ENCODE measurements around the gene COG3. TPM values are rescaled to one million over a fixed set of nuclear protein-coding genes. Genes with fewer than 3 reads are reported as not detected.

The COG3 gene
- total RNA-seq, 1 experiment from 2014 or later, result 23.3 TPM

DNA sequence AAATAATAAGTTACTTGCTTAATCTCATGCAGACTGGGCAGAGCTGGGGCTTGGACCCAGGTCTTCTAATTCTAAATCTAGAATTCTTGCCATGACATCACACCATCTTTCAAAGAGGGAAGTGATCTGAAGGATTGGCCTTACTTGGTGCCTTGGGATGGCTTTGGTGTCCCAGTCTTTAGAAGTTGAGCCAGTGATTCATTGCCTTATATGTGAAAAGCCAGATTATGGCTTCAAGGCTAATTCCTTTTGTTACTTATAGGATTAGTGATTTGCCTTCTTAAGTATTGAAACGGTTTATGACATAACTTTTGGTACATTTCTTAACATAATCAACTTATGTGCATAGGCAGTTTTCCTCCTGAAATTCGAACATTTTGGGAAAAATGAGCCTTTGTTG lies 14.9 kb downstream of the COG3 start:
- H3K4me1 ChIP-seq (ENCODE audit: low read length), result peaks cover 3% of the 10 kb centered on the region
- H3K9me2 ChIP-seq (replicated peaks; ENCODE audit: insufficient read depth, low read length), result no peaks in the 10 kb centered on the region
- H2AFZ ChIP-seq (ENCODE audit: low read length), result no peak overlapping the region
- peaks cover 63% of the 10 kb centered on the region for H3K79me2 ChIP-seq (ENCODE audit: low read length)
- no peaks in the 10 kb centered on the region for H3K27me3 ChIP-seq (ENCODE audit: low read length)
- peaks cover 5% of the 10 kb centered on the region; the same call in 1 of the 2 replicates for H4K20me1 ChIP-seq (ENCODE audit: insufficient read depth, low read depth, low read length)
- no peak for DNase-seq
- no peak overlapping the region for H3K4me3 ChIP-seq (ENCODE audit: low read length)
- H3K27ac ChIP-seq (ENCODE audit: low read length), result no peak overlapping the region
- no peak overlapping the region for H3K9ac ChIP-seq (ENCODE audit: low read length)
- H3K4me2 ChIP-seq (ENCODE audit: low read depth, low read length, poor library complexity, severe bottlenecking), result no peak overlapping the region
- no peaks in the 10 kb centered on the region for H3K9me3 ChIP-seq (ENCODE audit: low read length)
- peaks cover 49% of the 10 kb centered on the region for H3K36me3 ChIP-seq (ENCODE audit: insufficient read depth, low read length)

DNA sequence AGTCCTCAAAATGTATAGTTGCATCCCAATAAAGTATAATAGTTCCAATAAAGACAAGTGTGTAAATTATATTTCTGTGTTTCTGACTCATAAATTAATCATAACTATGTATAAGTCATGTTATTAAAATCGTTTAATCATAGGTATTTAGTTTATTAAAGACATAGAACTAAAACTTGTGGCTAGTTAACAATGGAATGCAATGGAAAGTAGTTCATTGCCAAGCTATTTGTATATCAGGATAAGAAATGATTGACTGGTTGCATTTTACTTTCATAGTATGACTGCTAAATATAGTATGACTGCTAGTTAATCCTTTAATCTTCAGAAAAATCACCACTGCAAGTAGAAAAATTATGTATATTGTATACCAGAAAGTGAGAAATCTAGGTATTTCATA lies 16.9 kb downstream of the COG3 start:
- H3K9ac ChIP-seq (ENCODE audit: low read length), result no peak overlapping the region
- peaks cover 49% of the 10 kb centered on the region for H3K36me3 ChIP-seq (ENCODE audit: insufficient read depth, low read length)
- no peak for DNase-seq
- H3K4me3 ChIP-seq (ENCODE audit: low read length), result no peak overlapping the region
- H3K9me3 ChIP-seq (ENCODE audit: low read length), result no peaks in the 10 kb centered on the region
- no peaks in the 10 kb centered on the region for H4K20me1 ChIP-seq (ENCODE audit: insufficient read depth, low read depth, low read length)
- H3K9me2 ChIP-seq (replicated peaks; ENCODE audit: insufficient read depth, low read length), result no peaks in the 10 kb centered on the region
- no peak overlapping the region for H2AFZ ChIP-seq (ENCODE audit: low read length)
- H3K27me3 ChIP-seq (ENCODE audit: low read length), result no peaks in the 10 kb centered on the region
- H3K27ac ChIP-seq (ENCODE audit: low read length), result no peak overlapping the region
- peaks cover 43% of the 10 kb centered on the region for H3K79me2 ChIP-seq (ENCODE audit: low read length)
- no peak overlapping the region for H3K4me2 ChIP-seq (ENCODE audit: low read depth, low read length, poor library complexity, severe bottlenecking)
- peaks cover 2% of the 10 kb centered on the region; the same call in 1 of the 2 replicates for H3K4me1 ChIP-seq (ENCODE audit: low read length)

DNA sequence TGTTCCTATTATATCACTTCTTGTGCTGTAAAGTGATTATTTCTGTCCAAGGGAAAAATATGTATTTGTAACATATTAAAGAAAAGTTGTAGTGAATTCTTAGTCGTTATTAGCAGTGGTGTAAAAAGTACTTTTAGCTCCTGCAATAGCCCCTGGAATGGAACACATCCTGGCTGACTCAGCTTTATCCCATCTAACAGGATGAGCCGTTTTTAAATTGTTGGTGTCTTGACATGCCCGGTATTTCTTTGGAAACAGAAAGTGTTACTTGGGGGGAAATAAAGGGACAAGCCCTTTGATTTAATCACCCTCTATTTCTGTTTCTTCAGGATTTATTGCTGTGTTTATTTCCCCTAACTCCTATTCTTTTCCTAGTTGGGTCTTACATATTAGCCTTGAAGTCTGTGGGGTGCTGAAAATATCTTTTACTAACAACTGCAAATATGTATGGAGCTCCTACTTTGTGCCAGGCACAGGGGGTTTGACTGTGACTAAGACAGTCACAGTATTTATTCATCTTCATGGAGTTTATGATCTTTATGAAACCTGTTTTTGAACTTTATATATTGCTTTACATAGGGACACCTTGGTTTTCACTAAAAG lies 17.9 kb downstream of the COG3 start:
- H3K36me3 ChIP-seq (ENCODE audit: insufficient read depth, low read length), result peaks cover 54% of the 10 kb centered on the region
- H3K4me2 ChIP-seq (ENCODE audit: low read depth, low read length, poor library complexity, severe bottlenecking), result no peak overlapping the region

DNA sequence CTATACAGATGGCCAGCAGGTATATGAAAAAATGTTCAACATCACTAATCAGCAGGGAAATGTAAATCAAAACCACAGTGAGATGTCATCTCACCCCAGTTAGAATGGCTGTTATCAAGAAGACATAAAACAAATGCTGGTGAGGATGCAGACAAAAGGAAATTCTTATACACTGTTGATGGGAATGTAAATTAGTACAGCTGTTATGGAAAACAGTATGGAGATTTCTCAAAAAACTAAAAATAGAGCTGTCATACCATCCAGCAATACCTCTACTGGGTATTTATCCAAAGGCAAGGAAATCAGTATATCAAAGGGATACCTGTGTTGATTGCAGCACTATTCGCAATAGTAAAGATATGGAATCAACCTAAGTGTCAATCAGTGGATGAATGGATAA lies 22.9 kb downstream of the COG3 start:
- H3K36me3 ChIP-seq (ENCODE audit: insufficient read depth, low read length), result peaks cover 41% of the 10 kb centered on the region

More for the DNA sequence above, 17.9 kb downstream of the COG3 start:
- Histone ChIP-seq H3K9ac (ENCODE audit: low read length) (no peak overlapping the region), H3K9me2 (replicated peaks; ENCODE audit: insufficient read depth, low read length) (no peaks in the 10 kb centered on the region), H3K79me2 (ENCODE audit: low read length) (peaks cover 34% of the 10 kb centered on the region), H3K27ac (ENCODE audit: low read length) (no peak overlapping the region), H3K27me3 (ENCODE audit: low read length) (no peaks in the 10 kb centered on the region), H2AFZ (ENCODE audit: low read length) (no peak overlapping the region), H3K4me3 (ENCODE audit: low read length) (no peak overlapping the region), H3K9me3 (ENCODE audit: low read length) (no peaks in the 10 kb centered on the region), H3K4me1 (ENCODE audit: low read length) (peaks cover 7% of the 10 kb centered on the region; the same call in 1 of the 2 replicates), H4K20me1 (ENCODE audit: insufficient read depth, low read depth, low read length) (no peaks in the 10 kb centered on the region)
- no peak for DNase-seq

DNA sequence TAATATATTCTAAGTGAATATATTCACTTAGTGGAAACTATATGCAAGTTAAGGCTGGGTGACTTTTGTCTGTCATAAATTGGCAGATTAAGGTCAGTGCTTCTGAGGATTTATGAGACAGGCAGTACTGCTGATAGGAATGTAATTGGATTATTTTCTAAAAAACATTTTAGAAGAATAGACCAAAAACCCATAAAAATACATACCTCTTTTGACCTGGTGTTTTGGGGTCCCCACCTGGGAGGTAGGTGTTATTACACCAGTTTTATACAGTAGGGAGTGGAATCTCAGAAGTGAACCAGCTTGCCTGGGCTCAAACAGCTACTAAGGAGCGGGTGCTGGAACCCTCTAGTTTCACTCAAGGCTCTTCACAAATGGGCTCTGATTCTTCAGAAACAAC lies 25.3 kb downstream of the COG3 start:
- no peaks in the 10 kb centered on the region for H3K27me3 ChIP-seq (ENCODE audit: low read length)
- H3K4me3 ChIP-seq (ENCODE audit: low read length), result no peak overlapping the region
- DNase-seq, result peak; percentile 57
- H3K79me2 ChIP-seq (ENCODE audit: low read length), result no peaks in the 10 kb centered on the region
- H3K9ac ChIP-seq (ENCODE audit: low read length), result no peak overlapping the region
- H3K36me3 ChIP-seq (ENCODE audit: insufficient read depth, low read length), result peaks cover 32% of the 10 kb centered on the region; the same call in 1 of the 2 replicates
- no peaks in the 10 kb centered on the region for H4K20me1 ChIP-seq (ENCODE audit: insufficient read depth, low read depth, low read length)
- H3K9me3 ChIP-seq (ENCODE audit: low read length), result no peaks in the 10 kb centered on the region
- no peak overlapping the region for H3K4me2 ChIP-seq (ENCODE audit: low read depth, low read length, poor library complexity, severe bottlenecking)
- H3K9me2 ChIP-seq (replicated peaks; ENCODE audit: insufficient read depth, low read length), result no peaks in the 10 kb centered on the region
- H2AFZ ChIP-seq (ENCODE audit: low read length), result no peak overlapping the region
- H3K27ac ChIP-seq (ENCODE audit: low read length), result no peak overlapping the region
- peaks cover 7% of the 10 kb centered on the region; the same call in 1 of the 2 replicates for H3K4me1 ChIP-seq (ENCODE audit: low read length)

More for the DNA sequence above, 22.9 kb downstream of the COG3 start:
- Histone ChIP-seq H3K4me3 (ENCODE audit: low read length) (no peak overlapping the region), H3K27me3 (ENCODE audit: low read length) (no peaks in the 10 kb centered on the region), H4K20me1 (ENCODE audit: insufficient read depth, low read depth, low read length) (no peaks in the 10 kb centered on the region), H3K4me1 (ENCODE audit: low read length) (peaks cover 7% of the 10 kb centered on the region; the same call in 1 of the 2 replicates), H2AFZ (ENCODE audit: low read length) (no peak overlapping the region), H3K9ac (ENCODE audit: low read length) (no peak overlapping the region), H3K79me2 (ENCODE audit: low read length) (no peaks in the 10 kb centered on the region; the same call in 1 of the 2 replicates), H3K27ac (ENCODE audit: low read length) (no peak overlapping the region), H3K9me2 (replicated peaks; ENCODE audit: insufficient read depth, low read length) (no peaks in the 10 kb centered on the region), H3K4me2 (ENCODE audit: low read depth, low read length, poor library complexity, severe bottlenecking) (no peak overlapping the region), H3K9me3 (ENCODE audit: low read length) (no peaks in the 10 kb centered on the region)
- no peak for DNase-seq

DNA sequence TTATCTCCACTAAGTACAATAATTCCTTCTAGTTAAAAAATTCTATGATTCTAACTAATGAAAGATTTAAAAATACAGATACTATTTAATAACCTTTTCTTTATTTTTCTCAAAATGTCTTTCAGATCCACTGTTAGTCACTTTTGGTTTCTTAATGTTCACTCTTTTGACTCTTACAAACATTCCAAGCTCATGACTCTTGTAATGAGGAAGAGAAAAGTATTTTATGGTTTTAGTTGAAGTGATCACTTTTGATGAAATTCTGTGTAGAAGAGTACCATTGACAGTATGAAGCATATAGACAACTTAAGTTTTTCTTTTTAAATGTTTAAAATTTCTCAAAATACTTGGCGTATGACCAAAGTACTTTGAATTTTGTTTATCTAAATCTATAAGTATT lies 27.8 kb downstream of the COG3 start:
- Histone ChIP-seq H3K9me3 (ENCODE audit: low read length) (no peaks in the 10 kb centered on the region), H3K79me2 (ENCODE audit: low read length) (no peaks in the 10 kb centered on the region), H3K27ac (ENCODE audit: low read length) (no peak overlapping the region), H3K4me1 (ENCODE audit: low read length) (no peaks in the 10 kb centered on the region), H3K4me3 (ENCODE audit: low read length) (no peak overlapping the region), H3K36me3 (ENCODE audit: insufficient read depth, low read length) (peaks cover 25% of the 10 kb centered on the region; the same call in 1 of the 2 replicates), H3K9me2 (replicated peaks; ENCODE audit: insufficient read depth, low read length) (no peaks in the 10 kb centered on the region), H3K4me2 (ENCODE audit: low read depth, low read length, poor library complexity, severe bottlenecking) (no peak overlapping the region), H2AFZ (ENCODE audit: low read length) (no peak overlapping the region), H4K20me1 (ENCODE audit: insufficient read depth, low read depth, low read length) (no peaks in the 10 kb centered on the region), H3K27me3 (ENCODE audit: low read length) (no peaks in the 10 kb centered on the region), H3K9ac (ENCODE audit: low read length) (no peak overlapping the region)
- DNase-seq, result no peak

DNA sequence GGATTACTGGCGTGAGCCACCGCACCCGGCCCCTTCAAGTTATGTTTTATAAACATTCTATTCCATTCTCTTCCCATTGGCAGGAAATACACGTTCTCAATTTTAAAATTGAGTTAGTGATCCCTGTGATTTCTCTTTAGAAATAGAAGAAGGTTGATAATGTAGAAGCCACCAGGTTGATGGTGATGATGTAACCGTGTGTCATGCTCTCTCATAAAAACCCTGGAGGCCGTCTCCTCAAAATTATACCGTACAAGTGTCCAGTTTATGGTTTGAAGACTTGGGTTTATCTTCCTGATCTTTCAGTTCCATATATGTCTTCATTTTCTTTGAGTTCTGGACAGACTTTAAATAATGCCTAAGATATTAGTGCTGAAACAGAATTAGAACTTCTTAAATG lies 32.2 kb downstream of the COG3 start:
- Histone ChIP-seq H3K9me2 (replicated peaks; ENCODE audit: insufficient read depth, low read length) (no peaks in the 10 kb centered on the region), H3K4me2 (ENCODE audit: low read depth, low read length, poor library complexity, severe bottlenecking) (no peak overlapping the region), H3K9ac (ENCODE audit: low read length) (no peak overlapping the region), H3K4me3 (ENCODE audit: low read length) (no peak overlapping the region), H2AFZ (ENCODE audit: low read length) (no peak overlapping the region), H3K27ac (ENCODE audit: low read length) (no peak overlapping the region), H3K4me1 (ENCODE audit: low read length) (peaks cover 10% of the 10 kb centered on the region), H3K27me3 (ENCODE audit: low read length) (no peaks in the 10 kb centered on the region), H3K9me3 (ENCODE audit: low read length) (no peaks in the 10 kb centered on the region), H4K20me1 (ENCODE audit: insufficient read depth, low read depth, low read length) (no peaks in the 10 kb centered on the region), H3K36me3 (ENCODE audit: insufficient read depth, low read length) (peaks cover 35% of the 10 kb centered on the region), H3K79me2 (ENCODE audit: low read length) (peaks cover 9% of the 10 kb centered on the region)
- no peak for DNase-seq

DNA sequence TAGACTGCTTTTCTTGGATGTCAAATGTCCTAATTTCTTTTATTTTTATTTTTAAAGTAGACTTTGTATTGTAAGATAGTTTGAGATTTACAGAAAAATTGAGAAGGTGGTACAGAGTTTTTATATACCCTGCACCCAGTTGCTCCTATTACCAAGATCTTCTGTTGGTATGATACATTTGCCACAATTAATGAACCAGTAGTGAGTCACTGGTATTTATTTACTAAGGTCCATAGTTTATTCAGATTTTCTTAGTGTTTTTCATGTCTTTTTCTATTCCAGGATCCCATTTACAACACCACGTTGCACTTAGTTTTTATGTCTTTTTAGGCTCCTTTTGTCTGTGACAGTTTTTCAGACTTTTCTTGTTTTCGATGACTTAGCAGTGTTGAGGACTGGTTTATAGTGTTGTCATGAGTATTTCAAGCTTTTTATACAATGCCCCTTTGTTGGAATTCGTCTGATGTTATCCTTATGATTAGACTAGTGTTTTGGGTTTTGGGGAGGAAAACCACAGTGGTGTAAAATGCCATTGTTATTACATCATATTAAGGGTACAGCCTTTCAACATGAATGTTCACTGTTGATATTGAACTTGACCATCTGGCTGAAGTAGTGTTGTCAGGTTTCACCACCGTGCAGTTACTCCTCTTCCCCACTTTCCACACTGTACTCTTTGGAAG lies 35.9 kb downstream of the COG3 start:
- H3K4me2 ChIP-seq (ENCODE audit: low read depth, low read length, poor library complexity, severe bottlenecking), result no peak overlapping the region

More for the DNA sequence above, 35.9 kb downstream of the COG3 start:
- Histone ChIP-seq H3K4me1 (ENCODE audit: low read length) (peaks cover 10% of the 10 kb centered on the region), H2AFZ (ENCODE audit: low read length) (no peak overlapping the region), H3K79me2 (ENCODE audit: low read length) (peaks cover 13% of the 10 kb centered on the region), H3K4me3 (ENCODE audit: low read length) (no peak overlapping the region), H3K27me3 (ENCODE audit: low read length) (no peaks in the 10 kb centered on the region), H3K27ac (ENCODE audit: low read length) (peak overlapping the region; percentile 19; the same call in 1 of the 2 replicates), H3K36me3 (ENCODE audit: insufficient read depth, low read length) (peaks cover 43% of the 10 kb centered on the region), H4K20me1 (ENCODE audit: insufficient read depth, low read depth, low read length) (no peaks in the 10 kb centered on the region), H3K9me2 (replicated peaks; ENCODE audit: insufficient read depth, low read length) (no peaks in the 10 kb centered on the region), H3K9me3 (ENCODE audit: low read length) (no peaks in the 10 kb centered on the region), H3K9ac (ENCODE audit: low read length) (no peak overlapping the region)
- DNase-seq, result no peak
